ENCODE measurements around the gene ARAP2.

DNA sequence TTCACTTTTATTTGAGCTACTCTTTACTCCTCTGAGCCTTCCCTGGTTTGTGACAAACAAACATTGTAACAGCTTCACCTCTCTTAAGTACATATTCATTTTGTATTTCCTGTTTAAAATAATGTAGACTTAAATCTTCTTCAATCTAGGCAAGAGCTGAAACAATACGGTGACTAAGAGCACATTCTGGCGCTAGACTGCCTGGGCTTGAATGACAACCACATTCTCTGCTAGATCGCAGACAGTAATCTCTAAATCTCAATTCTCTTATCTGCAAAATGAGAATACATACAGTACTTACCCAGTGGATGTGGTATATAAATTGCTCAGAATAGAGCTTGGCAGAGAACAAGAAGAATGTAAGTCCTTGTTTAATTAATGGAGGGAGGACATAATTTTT lies 144.8 kb downstream of the ARAP2 start:
- TF ChIP-seq POLR2AphosphoS5 (IDR thresholded peaks at IDR 0.05) = no peak
- TF ChIP-seq, protein P1, sequence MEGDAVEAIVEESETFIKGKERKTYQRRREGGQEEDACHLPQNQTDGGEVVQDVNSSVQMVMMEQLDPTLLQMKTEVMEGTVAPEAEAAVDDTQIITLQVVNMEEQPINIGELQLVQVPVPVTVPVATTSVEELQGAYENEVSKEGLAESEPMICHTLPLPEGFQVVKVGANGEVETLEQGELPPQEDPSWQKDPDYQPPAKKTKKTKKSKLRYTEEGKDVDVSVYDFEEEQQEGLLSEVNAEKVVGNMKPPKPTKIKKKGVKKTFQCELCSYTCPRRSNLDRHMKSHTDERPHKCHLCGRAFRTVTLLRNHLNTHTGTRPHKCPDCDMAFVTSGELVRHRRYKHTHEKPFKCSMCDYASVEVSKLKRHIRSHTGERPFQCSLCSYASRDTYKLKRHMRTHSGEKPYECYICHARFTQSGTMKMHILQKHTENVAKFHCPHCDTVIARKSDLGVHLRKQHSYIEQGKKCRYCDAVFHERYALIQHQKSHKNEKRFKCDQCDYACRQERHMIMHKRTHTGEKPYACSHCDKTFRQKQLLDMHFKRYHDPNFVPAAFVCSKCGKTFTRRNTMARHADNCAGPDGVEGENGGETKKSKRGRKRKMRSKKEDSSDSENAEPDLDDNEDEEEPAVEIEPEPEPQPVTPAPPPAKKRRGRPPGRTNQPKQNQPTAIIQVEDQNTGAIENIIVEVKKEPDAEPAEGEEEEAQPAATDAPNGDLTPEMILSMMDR (IDR thresholded peaks at IDR 0.05 in 8 of 11, conservative IDR thresholded peaks at IDR 0.05 in 3 of 11) = no peak
- no peak for TF ChIP-seq POLR2A (IDR thresholded peaks at IDR 0.05)

Data from spleen (tissue), 7 donors.